ENCODE results near the gene SYCP2. TPM values are rescaled to one million over a fixed set of nuclear protein-coding genes. Genes with fewer than 3 reads are reported as not detected.

The SYCP2 gene
- total RNA-seq, 1 experiment from 2014 or later = 1.8 TPM

DNA sequence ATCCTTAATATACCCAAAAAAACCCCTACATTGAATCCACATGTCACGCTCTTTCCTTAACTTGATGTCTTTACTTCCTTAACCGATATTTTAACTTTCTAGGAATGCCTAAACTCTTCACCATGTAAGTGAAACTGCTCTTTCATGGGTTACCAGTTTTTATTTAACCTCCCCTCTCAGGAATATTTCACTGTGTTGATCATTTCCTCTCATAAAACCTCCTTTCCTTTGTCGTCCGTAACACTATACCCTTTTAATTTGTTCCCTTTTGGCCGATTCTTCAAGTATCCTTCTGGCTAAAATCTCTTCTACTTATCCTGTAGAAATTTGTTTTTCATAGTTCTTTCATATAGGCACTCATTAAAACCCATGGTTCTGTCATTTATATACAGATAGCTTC is 24.6 kb downstream of the SYCP2 start:
- Histone ChIP-seq H3K9ac (ENCODE audit: low read length) (no peak overlapping the region), H2AFZ (ENCODE audit: low read length) (peak overlapping the region; percentile 25; the same call in 1 of the 2 replicates), H3F3A (ENCODE audit: low read length, unreplicated experiment) (no peaks in the 10 kb centered on the region), H3K4me3 (ENCODE audit: low read length) (no peak overlapping the region), H3K9me2 (replicated peaks; ENCODE audit: low read length) (no peaks in the 10 kb centered on the region), H3K4me1 (ENCODE audit: insufficient read depth, low read length) (peaks cover 22% of the 10 kb centered on the region), H3K9me3 (ENCODE audit: low read length) (no peaks in the 10 kb centered on the region), H3K36me3 (ENCODE audit: low read depth, low read length) (no peaks in the 10 kb centered on the region), H3K79me2 (ENCODE audit: low read length) (no peaks in the 10 kb centered on the region), H3K27me3 (ENCODE audit: low read length) (no peaks in the 10 kb centered on the region), H4K20me1 (ENCODE audit: low read length) (no peaks in the 10 kb centered on the region), H3K27ac (ENCODE audit: low read length) (no peak overlapping the region), H3K4me2 (ENCODE audit: low read length) (peak overlapping the region; percentile 54)
- TF ChIP-seq EZH2phosphoT487 (IDR thresholded peaks at IDR 0.05; ENCODE audit: borderline replicate concordance, low read length) = no peak
- TF ChIP-seq, protein P1, sequence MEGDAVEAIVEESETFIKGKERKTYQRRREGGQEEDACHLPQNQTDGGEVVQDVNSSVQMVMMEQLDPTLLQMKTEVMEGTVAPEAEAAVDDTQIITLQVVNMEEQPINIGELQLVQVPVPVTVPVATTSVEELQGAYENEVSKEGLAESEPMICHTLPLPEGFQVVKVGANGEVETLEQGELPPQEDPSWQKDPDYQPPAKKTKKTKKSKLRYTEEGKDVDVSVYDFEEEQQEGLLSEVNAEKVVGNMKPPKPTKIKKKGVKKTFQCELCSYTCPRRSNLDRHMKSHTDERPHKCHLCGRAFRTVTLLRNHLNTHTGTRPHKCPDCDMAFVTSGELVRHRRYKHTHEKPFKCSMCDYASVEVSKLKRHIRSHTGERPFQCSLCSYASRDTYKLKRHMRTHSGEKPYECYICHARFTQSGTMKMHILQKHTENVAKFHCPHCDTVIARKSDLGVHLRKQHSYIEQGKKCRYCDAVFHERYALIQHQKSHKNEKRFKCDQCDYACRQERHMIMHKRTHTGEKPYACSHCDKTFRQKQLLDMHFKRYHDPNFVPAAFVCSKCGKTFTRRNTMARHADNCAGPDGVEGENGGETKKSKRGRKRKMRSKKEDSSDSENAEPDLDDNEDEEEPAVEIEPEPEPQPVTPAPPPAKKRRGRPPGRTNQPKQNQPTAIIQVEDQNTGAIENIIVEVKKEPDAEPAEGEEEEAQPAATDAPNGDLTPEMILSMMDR (conservative IDR thresholded peaks at IDR 0.05; ENCODE audit: low read depth, low read length) = no peak
- TF ChIP-seq EZH2 (IDR thresholded peaks at IDR 0.05; ENCODE audit: low read length, unreplicated experiment) = no peak
- CTCF ChIA-PET = interaction anchor here (0.7 kb wide), 1 partner anchor 136 kb away, joined by 4 read pairs; no protein-coding TSS in a partner anchor
- ATAC-seq (peak; percentile 88), DNase-seq (peak; percentile 58)
- intact Hi-C loops (cut with micrococcal nuclease) = loop anchor here (5.0 kb wide), 1 partner anchor 47 kb away; no protein-coding TSS in a partner anchor
- BruUV-seq (replicated peaks) = no TSS peak
- POLR2A ChIA-PET (ENCODE audit: unreplicated experiment) = interaction anchor here (0.7 kb wide), 1 partner anchor 59 kb away, joined by 6 read pairs; no protein-coding TSS in a partner anchor

DNA sequence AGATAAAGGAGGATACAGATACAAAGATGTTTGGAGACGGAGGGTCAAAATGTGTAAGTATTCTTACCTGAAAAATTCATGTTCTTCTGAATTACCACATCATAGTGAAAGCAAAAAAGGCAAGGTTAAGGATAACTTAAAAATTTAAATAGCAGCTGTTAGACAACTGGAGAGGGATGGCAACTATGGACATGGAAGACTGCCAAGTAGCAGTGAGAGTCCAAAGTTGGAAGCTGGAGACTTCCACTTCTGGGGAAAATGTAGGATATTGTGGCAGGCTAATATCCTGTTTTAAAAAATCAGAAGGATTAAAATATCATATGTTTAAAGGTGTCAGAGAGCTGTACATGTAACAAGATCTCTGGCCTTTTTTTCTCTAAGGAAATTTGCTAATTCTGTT is 29.8 kb downstream of the SYCP2 start:
- no TSS peak for BruUV-seq (replicated peaks)
- Histone ChIP-seq H3K36me3 (ENCODE audit: low read depth, low read length) (no peaks in the 10 kb centered on the region), H4K20me1 (ENCODE audit: low read length) (no peaks in the 10 kb centered on the region), H3F3A (ENCODE audit: low read length, unreplicated experiment) (no peaks in the 10 kb centered on the region), H3K4me1 (ENCODE audit: insufficient read depth, low read length) (peaks cover 9% of the 10 kb centered on the region), H3K9me2 (replicated peaks; ENCODE audit: low read length) (no peaks in the 10 kb centered on the region), H3K4me3 (ENCODE audit: low read length) (no peak overlapping the region), H3K9me3 (ENCODE audit: low read length) (no peaks in the 10 kb centered on the region), H3K79me2 (ENCODE audit: low read length) (no peaks in the 10 kb centered on the region), H3K4me2 (ENCODE audit: low read length) (no peak overlapping the region), H3K27ac (ENCODE audit: low read length) (no peak overlapping the region), H2AFZ (ENCODE audit: low read length) (no peak overlapping the region), H3K27me3 (ENCODE audit: low read length) (no peaks in the 10 kb centered on the region), H3K9ac (ENCODE audit: low read length) (no peak overlapping the region)
- ChIA-PET CTCF (no interaction called here), POLR2A (ENCODE audit: unreplicated experiment) (no interaction called here)
- ATAC-seq = no peak
- no peak for TF ChIP-seq EZH2phosphoT487 (IDR thresholded peaks at IDR 0.05; ENCODE audit: borderline replicate concordance, low read length)
- TF ChIP-seq EZH2 (IDR thresholded peaks at IDR 0.05; ENCODE audit: low read length, unreplicated experiment) = no peak
- TF ChIP-seq, protein P1 (conservative IDR thresholded peaks at IDR 0.05; ENCODE audit: low read depth, low read length) = no peak
- intact Hi-C loops (cut with micrococcal nuclease) = no loop called here
- DNase-seq = no peak

DNA sequence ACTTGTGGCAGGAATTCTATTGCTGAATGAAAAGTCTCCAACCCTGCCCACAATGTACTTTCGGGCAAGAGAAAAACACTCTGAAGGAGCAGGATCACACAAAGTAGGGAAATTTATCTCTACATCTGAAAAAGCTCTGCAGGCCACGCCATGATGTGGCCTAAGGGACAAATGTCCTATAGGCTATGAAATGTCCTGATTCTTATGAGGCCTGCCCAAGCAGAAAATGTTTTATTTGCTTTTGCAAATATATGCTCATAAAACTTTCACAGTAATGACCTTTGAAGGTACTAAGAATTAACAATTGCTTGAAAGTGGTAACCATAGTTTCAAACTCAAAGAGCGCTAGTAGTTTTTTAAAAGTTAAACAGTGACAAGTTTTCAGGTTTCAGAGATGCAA is 31.0 kb downstream of the SYCP2 start:
- Histone ChIP-seq H3F3A (ENCODE audit: low read length, unreplicated experiment) (no peaks in the 10 kb centered on the region), H3K4me3 (ENCODE audit: low read length) (no peak overlapping the region), H3K4me2 (ENCODE audit: low read length) (no peak overlapping the region), H3K9me2 (replicated peaks; ENCODE audit: low read length) (no peaks in the 10 kb centered on the region), H3K27me3 (ENCODE audit: low read length) (no peaks in the 10 kb centered on the region), H3K4me1 (ENCODE audit: insufficient read depth, low read length) (peaks cover 4% of the 10 kb centered on the region; the same call in 1 of the 2 replicates), H3K79me2 (ENCODE audit: low read length) (no peaks in the 10 kb centered on the region), H3K27ac (ENCODE audit: low read length) (no peak overlapping the region), H3K9me3 (ENCODE audit: low read length) (no peaks in the 10 kb centered on the region), H4K20me1 (ENCODE audit: low read length) (no peaks in the 10 kb centered on the region), H3K36me3 (ENCODE audit: low read depth, low read length) (no peaks in the 10 kb centered on the region), H2AFZ (ENCODE audit: low read length) (no peak overlapping the region), H3K9ac (ENCODE audit: low read length) (no peak overlapping the region)
- BruUV-seq (replicated peaks) = no TSS peak
- ChIA-PET CTCF (no interaction called here), POLR2A (ENCODE audit: unreplicated experiment) (no interaction called here)
- DNase-seq (no peak), ATAC-seq (peak; percentile 70)
- TF ChIP-seq EZH2 (IDR thresholded peaks at IDR 0.05; ENCODE audit: low read length, unreplicated experiment) (no peak), EZH2phosphoT487 (IDR thresholded peaks at IDR 0.05; ENCODE audit: borderline replicate concordance, low read length) (no peak)
- TF ChIP-seq, protein P1 (conservative IDR thresholded peaks at IDR 0.05; ENCODE audit: low read depth, low read length) = no peak
- intact Hi-C loops (cut with micrococcal nuclease) = loop anchor here (1.0 kb wide), 1 partner anchor 24 kb away; no protein-coding TSS in a partner anchor

Measured in PC-3 (cell line).